GM06990 (cell line): ENCODE results near the gene AKR1E2.

Experiments used
- DNase-seq: peaks from one replicate; pipeline ENCODE4 v3.0.0-alpha.2; 2011; ENCODE audit not compliant: insufficient read length; ENCODE audit errors: extremely low read depth
- H3K27me3 ChIP-seq: replicated peaks from 2 replicates; pipeline ENCODE4 v1.6.0; 2011; ENCODE audit warnings: low read length; ENCODE audit not compliant: control insufficient read depth, insufficient read depth
- H3K36me3 ChIP-seq: 2 replicates; pipeline ENCODE4 v1.5.1; 2011; ENCODE audit warnings: low read length; ENCODE audit not compliant: control insufficient read depth, insufficient read depth
- H3K4me3 ChIP-seq: replicated peaks from 2 replicates; pipeline ENCODE4 v1.5.1; 2011; ENCODE audit warnings: low read depth, mild to moderate bottlenecking, control low read depth, low read length
- CTCF ChIP-seq: IDR thresholded peaks from 2 replicates; pipeline ENCODE4 v1.5.1; 2011; ENCODE audit warnings: low read length, control low read depth, mild to moderate bottlenecking, inconsistent platforms; ENCODE audit not compliant: insufficient read depth, poor library complexity, severe bottlenecking

AKR1E2 gene

GRCh38 chr10:4883079-4883739 lies 57.2 kb downstream of the AKR1E2 start:
- H3K36me3 ChIP-seq = no peaks in the 10 kb centered on the region
- no peaks in the 10 kb centered on the region for H3K27me3 ChIP-seq
- TF ChIP-seq CTCF = no peak
- no peak for DNase-seq
- H3K4me3 ChIP-seq = no peak overlapping the region

GRCh38 chr10:4885162-4885561 lies 59.2 kb downstream of the AKR1E2 start:
- Histone ChIP-seq H3K27me3 (no peaks in the 10 kb centered on the region), H3K4me3 (no peak overlapping the region), H3K36me3 (no peaks in the 10 kb centered on the region)
- TF ChIP-seq CTCF = no peak
- DNase-seq = no peak

- no peak for TF ChIP-seq CTCF
- Histone ChIP-seq H3K4me3 (no peak overlapping the region), H3K27me3 (no peaks in the 10 kb centered on the region), H3K36me3 (no peaks in the 10 kb centered on the region)
- no peak for DNase-seq
Observed at GRCh38 chr10:4887501-4887900, 61.5 kb downstream of the AKR1E2 start.

DNA sequence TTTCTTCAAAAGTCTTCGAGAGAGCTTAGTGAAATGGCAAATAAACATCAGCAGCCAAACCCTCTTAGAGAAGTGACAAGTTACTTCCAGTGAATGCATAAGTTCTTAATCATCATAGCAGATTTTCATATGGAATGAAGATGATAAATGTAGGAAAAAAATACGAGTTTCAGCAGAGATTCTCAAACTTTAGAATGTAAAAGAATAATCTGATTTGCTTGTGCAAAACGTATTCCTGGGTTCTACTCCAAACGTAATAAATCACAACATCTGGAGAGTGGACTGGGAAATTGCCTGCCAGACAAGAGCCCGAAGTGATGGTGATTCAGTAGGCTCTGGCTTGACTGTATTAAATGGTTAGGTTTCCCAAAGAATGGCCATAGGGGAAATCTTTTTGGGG lies 62.2 kb downstream of the AKR1E2 start:
- TF ChIP-seq CTCF = no peak
- Histone ChIP-seq H3K4me3 (no peak overlapping the region), H3K36me3 (no peaks in the 10 kb centered on the region), H3K27me3 (no peaks in the 10 kb centered on the region)
- DNase-seq = no peak

GRCh38 chr10:4889959-4890358 lies 64.0 kb downstream of the AKR1E2 start:
- Histone ChIP-seq H3K36me3 (no peaks in the 10 kb centered on the region), H3K27me3 (no peaks in the 10 kb centered on the region), H3K4me3 (no peak overlapping the region)
- TF ChIP-seq CTCF = no peak
- DNase-seq = no peak

DNA sequence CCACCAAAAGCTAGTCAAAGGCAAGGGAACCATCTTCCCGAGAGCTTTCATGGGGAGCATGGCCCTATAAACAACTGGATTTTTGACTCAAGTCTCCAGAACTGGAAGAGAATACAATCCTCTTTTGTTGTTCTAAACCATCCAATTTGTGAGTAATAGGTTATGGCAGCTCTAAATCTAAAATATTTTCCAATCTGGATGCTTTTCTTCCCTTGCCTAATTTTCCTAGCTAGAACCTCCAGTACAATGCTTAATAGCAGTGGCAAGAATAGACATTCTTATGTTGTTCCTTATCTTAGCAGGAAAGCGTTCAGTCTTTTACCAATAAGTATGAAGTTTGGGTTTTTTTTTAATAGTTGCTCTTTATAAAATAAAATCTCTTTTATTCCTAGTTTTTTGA lies 66.7 kb downstream of the AKR1E2 start:
- Histone ChIP-seq H3K4me3 (no peak overlapping the region), H3K27me3 (no peaks in the 10 kb centered on the region)

More for the DNA sequence above, 66.7 kb downstream of the AKR1E2 start:
- no peak for TF ChIP-seq CTCF
- H3K36me3 ChIP-seq = no peaks in the 10 kb centered on the region
- DNase-seq = no peak
